Testis (tissue), 2 donors: ENCODE measurements around the gene KRT28.

Source experiments
- POLR2A ChIP-seq: fragments of 450-650 bp; IDR thresholded peaks from one replicate; pipeline ENCODE4 v1.6.1; 2017; ENCODE audit warnings: antibody characterized with exemption, mild to moderate bottlenecking, moderate library complexity
- TF ChIP-seq, protein P1 (sequence below), 3 experiments: fragments of 450-650 bp in 2 of 3; fragments of 200-600 bp in 1 of 3; sonication (generic) in 1 of 3; IDR thresholded peaks; one replicate each; pipeline ENCODE4 v1.5.1; 2016 to 2019; ENCODE audit warnings: antibody characterized with exemption in 3 of 3, mild to moderate bottlenecking in 2 of 3, moderate library complexity in 1 of 3

DNA sequence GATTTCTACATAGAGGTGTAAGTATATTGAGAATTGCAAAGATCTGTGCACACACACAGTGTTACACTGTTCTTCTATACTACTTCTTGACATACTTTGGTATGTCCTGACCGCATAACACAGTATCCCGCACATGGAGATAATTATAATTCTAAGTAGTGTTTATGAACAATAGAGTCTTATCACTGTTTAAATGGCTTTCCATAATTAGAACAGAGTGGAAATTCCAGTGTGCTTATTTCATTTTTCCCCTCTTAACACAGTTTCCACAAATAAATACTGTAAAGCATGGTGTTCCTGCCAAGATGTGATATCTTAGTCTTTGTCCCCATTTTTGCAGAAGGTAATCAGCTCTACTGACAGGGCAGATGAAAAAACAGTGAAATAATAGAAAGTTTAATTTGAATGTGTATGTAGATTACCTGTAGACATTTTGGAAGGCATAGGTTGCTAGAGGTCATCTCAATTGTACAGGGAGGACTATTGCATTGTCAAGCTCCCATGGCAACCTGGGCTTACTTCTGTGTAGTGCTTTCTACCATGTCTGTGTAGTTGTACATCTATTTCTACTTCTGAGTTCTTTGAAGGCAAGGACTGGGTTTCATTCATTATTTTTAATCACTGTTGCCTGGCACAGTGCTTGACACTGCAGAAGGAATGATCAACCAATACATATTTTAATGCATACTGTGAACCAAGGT, 10.1 kb upstream of the KRT28 start:
- TF ChIP-seq, protein P1, sequence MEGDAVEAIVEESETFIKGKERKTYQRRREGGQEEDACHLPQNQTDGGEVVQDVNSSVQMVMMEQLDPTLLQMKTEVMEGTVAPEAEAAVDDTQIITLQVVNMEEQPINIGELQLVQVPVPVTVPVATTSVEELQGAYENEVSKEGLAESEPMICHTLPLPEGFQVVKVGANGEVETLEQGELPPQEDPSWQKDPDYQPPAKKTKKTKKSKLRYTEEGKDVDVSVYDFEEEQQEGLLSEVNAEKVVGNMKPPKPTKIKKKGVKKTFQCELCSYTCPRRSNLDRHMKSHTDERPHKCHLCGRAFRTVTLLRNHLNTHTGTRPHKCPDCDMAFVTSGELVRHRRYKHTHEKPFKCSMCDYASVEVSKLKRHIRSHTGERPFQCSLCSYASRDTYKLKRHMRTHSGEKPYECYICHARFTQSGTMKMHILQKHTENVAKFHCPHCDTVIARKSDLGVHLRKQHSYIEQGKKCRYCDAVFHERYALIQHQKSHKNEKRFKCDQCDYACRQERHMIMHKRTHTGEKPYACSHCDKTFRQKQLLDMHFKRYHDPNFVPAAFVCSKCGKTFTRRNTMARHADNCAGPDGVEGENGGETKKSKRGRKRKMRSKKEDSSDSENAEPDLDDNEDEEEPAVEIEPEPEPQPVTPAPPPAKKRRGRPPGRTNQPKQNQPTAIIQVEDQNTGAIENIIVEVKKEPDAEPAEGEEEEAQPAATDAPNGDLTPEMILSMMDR (IDR thresholded peaks at IDR 0.05): no peak
- TF ChIP-seq POLR2A: no peak
